Calu3 (cell line): ENCODE measurements around the gene SSTR1. TPM values are rescaled to one million over a fixed set of nuclear protein-coding genes. Genes with fewer than 3 reads are reported as not detected.

Experiments used
- BruUV-seq: library from RNA; stranded (reverse); fragments of 400-500 nt; replicated peaks from 2 replicates; lab custom pipeline; 2021; lab: Mats Ljungman, UMichigan
- CTCF ChIA-PET: fragments of 300-600 bp; sonication (Branson Sonifier 250); formaldehyde crosslinking; loops from one replicate; lab custom pipeline; 2022; ENCODE audit warnings: antibody characterized with exemption; lab: Charles Lee
- DNase-seq: peaks from one replicate; pipeline ENCODE4 v3.0.0; 2022
- H3K27ac Mint-ChIP-seq: one replicate; pipeline ENCODE4 v1.8.0; 2022; ENCODE audit warnings: mixed read lengths; ENCODE audit not compliant: unreplicated experiment
- H3K27me3 Mint-ChIP-seq: one replicate; pipeline ENCODE4 v1.8.0; 2022; ENCODE audit warnings: mixed read lengths; ENCODE audit not compliant: unreplicated experiment
- H3K36me3 Mint-ChIP-seq: one replicate; pipeline ENCODE4 v1.8.0; 2022; ENCODE audit warnings: mild to moderate bottlenecking, moderate library complexity, mixed read lengths; ENCODE audit not compliant: insufficient read depth, unreplicated experiment
- H3K4me1 Mint-ChIP-seq: one replicate; pipeline ENCODE4 v1.8.0; 2022; ENCODE audit warnings: mild to moderate bottlenecking, low read depth, mixed read lengths; ENCODE audit not compliant: unreplicated experiment
- H3K4me3 Mint-ChIP-seq: one replicate; pipeline ENCODE4 v1.8.0; 2022; ENCODE audit warnings: mild to moderate bottlenecking, low read depth, moderate library complexity, mixed read lengths; ENCODE audit not compliant: unreplicated experiment
- H3K9me3 Mint-ChIP-seq: one replicate; pipeline ENCODE4 v1.8.0; 2022; ENCODE audit warnings: low read depth, mixed read lengths; ENCODE audit not compliant: unreplicated experiment
- CTCF ChIP-seq: fragments of 200-600 bp; IDR thresholded peaks from one replicate; pipeline ENCODE4 v1.8.0; 2022; ENCODE audit warnings: antibody characterized with exemption; ENCODE audit not compliant: unreplicated experiment
- intact Hi-C: fragments of 100-400 bp; cut with micrococcal nuclease; formaldehyde crosslinking; loops from one replicate; pipeline ENCODE4 v1.10.0; 2022; ENCODE audit not compliant: unreplicated experiment
- total RNA-seq: library from RNA; stranded (reverse); gene quantifications from 2 replicates; pipeline ENCODE4 v1.2.3, GENCODE V29; 2022

Gene SSTR1
- total RNA-seq, 1 experiment from 2014 or later: 0.24 TPM

- Mint-ChIP-seq H3K9me3 (no peaks in the 10 kb centered on the region), H3K27ac (no peak overlapping the region), H3K27me3 (no peaks in the 10 kb centered on the region), H3K36me3 (no peaks in the 10 kb centered on the region), H3K4me1 (no peaks in the 10 kb centered on the region), H3K4me3 (no peak overlapping the region)
- intact Hi-C loops: no loop called here
- CTCF ChIA-PET: no interaction called here
- TF ChIP-seq CTCF: no peak
- DNase-seq: no peak
- no TSS peak for BruUV-seq
Observed at GRCh38 chr14:38255408-38255672, 47.6 kb downstream of the SSTR1 start.

- intact Hi-C loops: no loop called here
- Mint-ChIP-seq H3K9me3 (no peaks in the 10 kb centered on the region), H3K27ac (no peak within 1 kb of the TSS), H3K4me3 (no peak within 1 kb of the TSS), H3K27me3 (no peaks in the 10 kb centered on the region), H3K36me3 (no peaks in the 10 kb centered on the region), H3K4me1 (no peaks in the 10 kb centered on the region)
- no peak for TF ChIP-seq CTCF
- DNase-seq: no peak
- BruUV-seq: no TSS peak
- CTCF ChIA-PET: no interaction called here
Observed at GRCh38 chr14:38255673-38256532, 48.2 kb downstream of the SSTR1 start, which contains the start of gene CLEC14A. Gene CLEC14A, minus strand, starts transcription at chr14:38256093. Its CDS starts 71 bp downstream, at chr14:38256022.

DNA sequence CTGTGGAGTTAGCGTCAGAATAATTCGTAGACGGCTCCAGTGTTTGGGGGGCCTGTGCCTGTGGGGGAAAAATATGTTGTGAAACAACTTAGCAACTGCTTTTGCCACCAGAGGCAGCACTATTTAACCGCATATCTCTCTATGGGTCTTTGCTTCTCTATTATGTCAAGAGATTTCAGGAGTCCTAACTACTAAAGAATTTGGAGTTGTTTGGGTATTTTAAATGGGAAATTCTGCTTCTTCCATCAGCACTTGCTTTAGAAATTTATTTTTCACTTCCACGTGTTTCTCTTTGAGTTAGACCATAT lies 48.8 kb downstream of the SSTR1 start:
- no peak overlapping the region for H3K4me3 Mint-ChIP-seq

DNA sequence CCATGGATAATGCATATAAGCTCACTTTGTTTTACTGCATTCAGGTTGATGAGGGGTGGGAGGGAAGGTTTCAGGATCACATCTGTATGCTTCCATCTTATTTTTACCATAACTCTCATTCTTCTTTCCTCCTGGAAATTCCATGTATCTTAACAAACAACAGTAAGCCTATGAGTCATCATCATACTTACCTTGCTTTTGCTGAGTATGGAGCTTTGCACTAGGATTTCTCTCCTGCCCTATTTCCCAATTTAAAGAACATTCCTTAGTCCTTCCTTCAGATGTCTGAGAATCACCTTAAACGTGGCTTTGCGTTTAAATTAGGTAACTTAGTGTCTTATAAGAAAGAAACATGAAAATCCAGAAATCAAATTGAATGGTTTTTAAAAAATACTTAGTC lies 49.8 kb downstream of the SSTR1 start:
- BruUV-seq: no TSS peak
- H3K9me3 Mint-ChIP-seq: no peaks in the 10 kb centered on the region

More for the DNA sequence above, 48.8 kb downstream of the SSTR1 start:
- H3K9me3 Mint-ChIP-seq: no peaks in the 10 kb centered on the region
- no peak for TF ChIP-seq CTCF
- BruUV-seq: no TSS peak
- no peak overlapping the region for H3K27ac Mint-ChIP-seq
- no peaks in the 10 kb centered on the region for H3K36me3 Mint-ChIP-seq
- no peaks in the 10 kb centered on the region for H3K27me3 Mint-ChIP-seq
- no peaks in the 10 kb centered on the region for H3K4me1 Mint-ChIP-seq
- intact Hi-C loops: no loop called here
- CTCF ChIA-PET: no interaction called here
- no peak for DNase-seq

More for the DNA sequence above, 49.8 kb downstream of the SSTR1 start:
- no peak for TF ChIP-seq CTCF
- Mint-ChIP-seq H3K36me3 (no peaks in the 10 kb centered on the region), H3K4me3 (no peak overlapping the region), H3K27me3 (no peaks in the 10 kb centered on the region), H3K4me1 (no peaks in the 10 kb centered on the region), H3K27ac (no peak overlapping the region)
- no peak for DNase-seq
- intact Hi-C loops: no loop called here
- CTCF ChIA-PET: no interaction called here
